Activated CD8-positive, alpha-beta memory T cell treated with anti-CD3 and anti-CD28 coated beads, Interleukin-2, amount 50 U/mL, for 48 hours (primary cell): Measurements from ENCODE around the gene PCLAF.
"Not testable (repeated sequence)": the region's sequence is repeated elsewhere in the genome, so short reads cannot be mapped to it uniquely, and the experiment has no call there.

Experiments
- DNase-seq: peaks from one replicate; pipeline ENCODE4 v3.0.0-alpha.2; 2020

PCLAF gene

DNA sequence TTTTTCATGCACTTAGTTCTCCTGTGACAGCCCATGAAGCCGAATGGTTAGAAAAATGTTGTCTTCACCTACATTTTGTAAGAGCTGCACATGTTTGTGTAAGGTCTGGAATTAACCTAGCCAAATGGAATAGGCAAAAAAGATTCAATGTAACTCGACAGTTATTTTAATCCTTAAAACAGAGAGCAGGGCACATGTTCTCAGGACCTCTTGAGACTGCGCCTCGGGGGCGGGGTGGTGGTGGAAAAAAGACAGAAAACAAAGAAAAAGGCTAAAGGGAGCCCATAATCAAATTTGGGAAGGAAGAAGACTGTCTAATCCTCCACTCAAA is 24.6 kb downstream of the PCLAF start:
- no peak for DNase-seq

DNA sequence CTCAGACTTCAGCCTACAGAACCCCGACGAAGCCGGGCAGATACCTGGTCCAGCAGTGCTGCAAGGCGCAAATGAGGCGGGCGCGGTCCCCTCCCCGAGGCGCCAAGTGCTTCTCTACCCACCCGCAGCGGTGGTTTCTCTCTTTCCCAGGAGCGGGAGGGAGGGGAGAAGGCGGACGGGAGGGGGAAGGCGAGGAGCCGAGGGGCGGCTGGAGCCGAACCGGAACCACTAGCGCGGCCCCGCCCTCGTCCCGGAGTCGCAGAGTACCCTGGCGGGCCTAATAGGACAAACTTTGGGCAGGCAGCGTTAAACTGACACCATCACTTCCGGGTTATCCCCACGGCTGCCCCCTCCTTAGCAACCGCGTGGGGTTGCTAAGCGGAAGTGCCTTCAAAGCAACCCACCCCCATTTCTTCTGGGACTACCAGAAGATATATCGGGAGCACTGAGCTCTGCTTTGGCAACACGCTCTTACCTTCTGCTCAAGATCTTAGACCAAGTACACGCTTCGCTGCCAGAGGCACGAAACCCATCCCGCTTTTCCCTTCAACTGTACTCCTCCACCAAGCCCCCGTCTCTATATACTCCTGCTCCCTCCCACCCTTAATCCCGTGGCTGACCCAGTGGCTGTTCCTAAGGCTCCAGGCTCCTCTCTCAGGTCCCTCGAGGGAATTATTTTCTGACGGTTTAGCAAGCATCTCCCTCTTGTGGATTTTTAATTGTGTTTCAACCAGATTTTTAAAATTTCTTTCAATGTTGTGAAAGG is 25.1 kb downstream of the PCLAF start, which contains the start of gene CSNK1G1:
Gene CSNK1G1 (minus strand): TSS at position 230 of the 766 bp plus-strand sequence. CDS start 55,674 bp downstream, outside the sequence.
- peak; percentile 93 for DNase-seq

DNA sequence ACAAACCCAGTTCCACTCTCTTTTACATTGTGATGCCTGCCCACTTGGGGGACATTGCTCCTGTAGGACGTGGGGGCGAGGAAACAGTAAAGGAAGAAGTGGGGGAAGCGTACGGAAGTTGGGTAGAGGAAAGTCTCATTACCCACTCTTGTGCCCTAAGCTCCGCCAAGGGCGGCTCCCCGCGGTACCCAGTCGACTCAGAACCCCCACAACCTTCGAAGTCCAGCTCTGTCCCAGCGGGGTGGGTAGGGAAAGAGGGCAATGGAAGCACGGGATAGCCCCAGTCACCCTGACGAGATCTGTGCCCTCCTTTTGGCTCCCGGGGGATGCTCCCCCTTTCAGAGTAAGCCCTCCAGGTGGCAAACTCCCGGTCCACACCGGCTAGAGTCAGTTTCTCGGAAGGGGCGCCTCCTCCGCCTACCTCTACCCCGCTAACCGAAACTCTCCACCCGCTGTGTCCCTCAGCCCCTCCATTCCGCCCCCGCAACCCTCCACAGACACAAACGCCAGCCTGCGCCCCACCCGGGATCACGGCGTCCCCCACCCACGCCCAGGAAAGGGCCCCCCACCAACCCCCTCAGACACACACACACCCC is 25.8 kb downstream of the PCLAF start:
- DNase-seq: peak; percentile 73

DNA sequence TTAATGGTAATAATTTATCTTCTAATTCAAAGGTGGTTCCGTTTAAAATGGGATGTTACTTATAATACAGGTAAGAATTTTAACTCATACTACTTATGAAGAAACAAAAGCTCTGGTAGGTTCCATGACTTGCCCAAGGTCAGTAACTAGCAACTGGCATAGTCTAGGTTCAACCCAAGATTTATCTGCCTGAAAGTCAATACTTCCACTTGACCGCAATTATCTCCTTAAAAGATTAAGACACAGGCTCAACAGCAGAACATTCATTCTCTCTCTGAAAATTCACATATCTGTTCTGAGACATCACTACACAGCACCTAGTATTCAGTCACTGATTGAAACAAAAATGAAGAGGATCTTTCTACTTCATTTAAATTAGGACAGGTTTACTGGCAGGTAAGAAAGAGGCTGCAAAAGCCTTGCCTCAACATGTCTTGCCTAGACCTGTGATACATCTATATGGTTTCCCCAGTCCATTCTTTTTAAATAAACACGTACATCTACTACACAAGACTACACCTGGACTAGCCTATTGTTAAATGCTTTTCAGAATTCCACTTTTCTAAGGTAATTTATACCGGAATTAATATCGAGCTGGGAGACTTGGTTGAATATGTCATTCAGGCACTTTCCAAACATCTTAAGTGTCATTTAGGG is 26.4 kb downstream of the PCLAF start:
- no peak for DNase-seq

DNA sequence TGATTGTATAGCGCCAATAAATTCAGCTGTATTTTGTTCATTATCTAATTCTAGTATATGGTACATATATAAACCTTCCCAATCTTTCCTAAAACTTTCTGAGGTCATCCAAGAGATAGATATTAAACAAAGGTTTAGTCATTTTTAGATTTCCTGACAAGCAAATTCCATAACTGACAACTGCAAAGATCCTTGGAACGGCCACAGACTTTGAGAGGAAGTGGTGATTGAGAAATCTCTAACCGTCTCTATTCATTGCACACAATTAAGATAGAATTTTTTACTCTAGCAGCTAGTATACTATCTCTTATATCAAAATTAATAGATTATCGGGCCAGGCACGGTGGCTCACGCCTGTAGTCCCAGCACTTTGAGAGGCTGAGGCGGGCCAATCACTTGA is 30.0 kb downstream of the PCLAF start:
- no peak for DNase-seq

DNA sequence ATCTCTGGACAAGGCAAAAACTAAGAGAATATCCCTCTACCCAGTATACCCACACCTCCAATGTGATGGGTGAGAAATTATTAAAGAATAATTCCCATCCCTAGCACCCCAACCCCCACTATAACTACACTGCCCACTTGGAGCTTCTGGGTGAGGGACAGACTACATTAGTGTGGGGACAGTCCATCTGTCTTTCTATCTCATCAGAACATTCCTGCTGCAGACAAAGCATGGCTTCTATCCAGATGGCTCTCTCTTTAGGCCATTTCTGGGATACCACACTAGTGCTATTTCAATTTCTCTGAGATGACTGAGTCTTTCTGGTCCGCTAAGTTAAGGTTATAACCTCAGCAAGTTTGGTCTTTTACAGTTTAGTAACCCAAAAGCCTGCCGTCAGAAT is 31.9 kb downstream of the PCLAF start:
- no peak for DNase-seq

DNA sequence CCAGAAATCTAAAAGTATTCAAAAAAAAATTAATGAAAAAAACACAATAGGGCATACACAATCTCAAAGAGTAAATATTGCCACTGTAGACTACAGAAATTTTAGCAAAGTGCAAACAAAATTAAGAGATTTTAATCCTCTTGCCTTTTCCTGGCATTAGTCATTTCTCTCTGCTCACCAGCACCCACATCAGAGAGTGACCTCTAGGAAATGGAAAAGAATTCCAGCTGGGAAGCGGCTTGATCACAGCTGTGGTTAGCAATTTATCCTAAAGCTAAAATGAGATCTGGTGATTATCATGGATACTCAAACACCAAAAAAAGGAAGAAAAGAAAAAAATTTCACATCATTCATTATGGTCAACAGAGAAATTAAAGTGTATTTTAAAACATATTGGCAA is 32.8 kb downstream of the PCLAF start:
- no peak for DNase-seq

DNA sequence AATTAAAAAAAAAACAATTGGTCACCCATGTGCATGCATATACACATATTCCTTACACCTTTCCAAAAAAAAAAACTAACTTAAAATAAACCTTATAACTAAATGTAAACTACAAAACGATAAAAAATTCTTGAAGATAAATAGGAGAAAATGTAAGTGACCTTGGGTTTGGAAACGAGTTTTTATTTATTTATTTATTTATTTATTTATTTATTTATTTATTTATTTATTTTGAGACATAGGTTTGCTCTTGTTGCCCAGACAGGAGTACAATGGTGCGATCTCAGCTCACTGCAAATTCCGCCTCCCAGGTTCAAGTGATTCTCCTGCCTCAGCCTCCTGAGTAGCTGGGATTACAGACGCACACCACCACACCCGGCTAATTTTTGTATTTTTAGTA is 35.0 kb downstream of the PCLAF start:
- DNase-seq: not testable (repeated sequence)

DNA sequence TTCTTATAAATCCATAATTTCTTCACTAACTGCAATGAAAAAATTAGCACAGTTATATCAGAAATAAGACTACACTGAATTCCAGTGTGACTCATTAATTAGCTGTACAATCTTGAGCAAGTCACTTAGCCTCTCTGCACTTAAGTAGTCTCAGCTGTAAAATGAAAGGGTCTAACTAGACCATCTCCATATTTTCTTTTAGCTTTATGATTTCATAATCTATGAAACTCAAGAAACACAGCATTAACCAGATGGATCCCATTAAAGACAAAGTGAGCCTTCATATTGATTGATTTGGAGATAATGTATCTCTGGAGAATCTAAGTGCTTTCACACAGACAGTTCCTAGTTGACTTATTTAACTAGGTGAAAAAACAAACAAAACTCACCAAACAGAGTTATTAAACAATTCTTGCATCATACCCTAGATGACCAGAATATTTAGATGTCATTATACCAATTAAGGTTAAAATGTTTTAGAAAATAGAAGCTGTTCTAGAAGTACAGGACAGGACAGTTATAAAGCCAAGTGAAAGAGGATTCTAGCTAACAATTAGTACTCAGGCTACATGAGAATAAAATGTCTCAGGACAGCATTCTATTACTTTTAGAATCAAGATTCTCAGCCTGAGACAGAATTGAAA is 36.5 kb downstream of the PCLAF start:
- DNase-seq: no peak

DNA sequence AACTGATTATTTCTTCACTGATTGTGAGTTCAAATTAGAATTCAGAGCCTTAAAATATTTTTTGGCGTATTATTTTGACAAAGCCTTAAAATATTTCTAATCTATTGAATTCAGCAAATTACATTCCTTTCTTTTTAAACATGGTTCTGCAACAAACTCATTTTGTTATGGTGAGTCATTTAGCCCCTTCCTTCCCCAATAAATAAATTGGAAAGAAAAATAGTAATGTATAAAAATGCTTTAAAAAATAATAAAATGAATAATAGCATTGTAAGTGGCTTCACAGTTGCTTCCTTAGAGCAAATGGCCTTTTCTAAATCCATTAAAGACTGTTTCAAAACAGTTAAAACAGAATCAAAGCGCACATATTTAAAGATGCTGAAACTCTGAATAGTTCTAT is 37.4 kb downstream of the PCLAF start:
- no peak for DNase-seq

DNA sequence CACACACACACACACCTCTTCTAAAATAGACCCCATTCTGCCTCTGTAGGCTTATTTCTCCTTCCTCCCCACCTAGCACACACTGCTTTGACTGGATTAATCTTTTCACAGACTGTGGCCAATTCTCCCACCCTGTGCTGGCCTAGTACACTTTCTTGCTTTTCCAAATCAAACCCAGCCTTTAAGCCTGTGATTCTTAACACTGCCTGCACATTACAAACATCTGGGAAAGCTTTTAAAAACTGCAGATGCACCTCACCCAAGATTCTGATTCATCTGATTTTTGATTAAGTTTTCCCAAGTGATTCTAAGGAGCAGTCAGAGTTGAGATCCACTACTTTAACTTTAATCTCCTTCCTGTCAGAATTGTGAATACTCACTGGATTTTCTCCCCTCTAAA is 38.0 kb downstream of the PCLAF start:
- DNase-seq: no peak

DNA sequence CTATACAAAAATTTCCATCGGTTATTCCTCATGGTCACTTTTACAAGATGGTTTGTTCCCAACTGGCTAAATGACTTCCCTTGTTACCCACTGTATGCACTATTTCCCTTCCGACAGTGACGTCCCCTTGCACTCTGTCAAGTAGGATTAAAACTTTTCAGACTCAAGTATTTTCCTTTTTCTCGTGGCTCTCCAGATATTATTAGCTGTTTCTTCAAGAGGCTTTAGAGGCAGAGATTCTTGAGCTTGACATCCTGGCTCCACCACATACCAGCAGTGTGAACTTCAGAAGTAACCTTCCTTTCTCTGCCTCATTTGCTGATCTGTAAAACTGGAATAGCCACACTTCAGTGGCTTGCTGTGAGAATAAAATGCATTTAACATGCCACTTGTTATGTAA is 39.3 kb downstream of the PCLAF start:
- no peak for DNase-seq

DNA sequence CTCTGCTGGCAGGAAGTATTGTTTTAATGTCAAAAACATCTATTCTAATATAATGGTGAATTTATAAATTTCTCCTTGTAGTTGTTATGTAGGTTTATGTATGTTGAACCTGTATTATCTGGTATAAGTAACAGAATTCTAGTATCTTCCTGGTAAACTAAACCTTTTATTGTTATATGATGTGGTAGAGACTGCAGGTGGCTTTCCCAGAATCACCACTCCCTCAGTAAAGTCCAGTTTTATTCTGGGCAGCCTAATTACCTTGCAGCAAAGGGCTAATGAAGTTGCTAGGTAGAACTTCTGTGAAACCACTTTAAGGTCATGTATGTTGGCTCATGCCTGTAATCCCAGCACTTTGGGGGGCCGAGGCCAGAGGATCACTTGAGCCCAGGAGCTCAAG is 40.9 kb downstream of the PCLAF start:
- DNase-seq: no peak

DNA sequence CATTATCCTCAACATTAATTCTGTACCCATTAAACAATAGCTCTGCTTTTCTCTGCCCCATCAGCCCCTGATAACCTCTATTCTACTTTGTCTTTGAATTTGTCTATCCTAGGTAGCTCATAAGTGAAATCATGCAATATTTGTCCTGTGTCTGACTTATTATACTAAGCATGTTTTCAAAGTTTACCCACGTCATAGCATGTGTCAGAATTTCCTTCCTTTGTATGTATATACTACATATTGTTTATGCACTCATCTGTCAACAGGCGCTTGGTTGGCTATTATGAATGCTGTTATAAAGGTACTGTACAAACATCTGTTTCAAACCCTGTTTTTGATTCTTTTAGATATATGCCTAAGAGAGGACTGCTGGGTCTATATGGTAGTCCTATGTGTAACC is 43.5 kb downstream of the PCLAF start:
- DNase-seq: no peak

DNA sequence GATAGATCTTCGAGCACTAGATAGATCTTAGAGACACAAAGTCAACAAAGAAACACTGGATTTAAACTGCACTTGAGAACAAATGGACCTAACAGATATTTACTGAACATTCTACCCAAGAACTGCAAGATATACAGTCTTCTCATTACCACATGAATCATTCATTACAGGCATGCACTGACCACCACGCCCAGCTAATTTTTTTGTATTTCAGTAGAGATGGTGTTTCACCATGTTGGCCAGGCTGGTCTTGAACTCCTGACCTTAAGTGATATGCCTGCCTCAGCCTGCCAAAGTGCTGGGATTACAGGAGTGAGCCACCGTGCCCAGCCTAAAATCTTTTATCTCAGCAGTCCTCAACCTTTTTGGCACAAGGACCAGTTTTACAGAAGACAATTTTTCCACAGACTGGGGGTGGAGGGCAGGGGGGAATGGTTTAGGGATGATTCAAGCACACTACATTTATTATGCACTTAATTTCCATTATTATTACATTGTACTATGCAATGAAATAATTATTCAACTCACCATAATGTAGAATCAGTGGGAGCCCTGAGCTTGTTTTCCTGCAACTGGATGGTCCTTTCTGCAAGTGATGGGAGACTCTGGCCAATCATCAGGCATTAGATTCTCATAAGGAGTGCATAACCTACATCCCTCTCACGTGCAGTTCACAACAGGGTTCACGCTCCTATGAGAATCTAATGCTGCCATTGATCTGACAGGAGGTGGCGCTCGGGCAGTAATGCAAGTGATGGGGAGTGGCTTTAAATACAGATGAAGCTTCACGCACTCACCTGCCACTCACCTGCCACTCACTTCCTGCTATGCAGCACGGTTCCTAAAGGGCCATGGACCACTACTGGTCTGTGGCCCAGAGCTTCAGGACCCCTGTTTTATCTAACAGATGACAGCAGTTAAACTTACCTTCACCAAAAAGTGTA is 47.0 kb downstream of the PCLAF start:
- DNase-seq: no peak

DNA sequence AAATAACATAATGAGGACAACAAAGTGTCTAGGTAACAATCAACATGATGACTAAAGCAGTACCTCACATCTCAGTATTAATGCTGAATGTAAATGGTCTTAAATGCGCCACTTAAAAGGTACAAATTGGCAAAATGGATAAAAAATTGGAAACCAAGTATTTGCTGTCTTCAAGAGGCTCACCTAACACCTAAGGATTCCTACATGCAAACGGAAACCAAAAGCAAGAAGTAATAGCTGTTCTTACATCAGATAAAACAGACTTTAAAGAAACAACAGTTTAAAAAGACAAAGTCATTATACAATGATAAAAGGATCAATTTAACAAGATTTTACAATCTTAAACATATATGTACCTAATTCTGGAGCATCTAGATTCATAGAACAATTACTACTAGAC is 47.7 kb downstream of the PCLAF start:
- DNase-seq: no peak

DNA sequence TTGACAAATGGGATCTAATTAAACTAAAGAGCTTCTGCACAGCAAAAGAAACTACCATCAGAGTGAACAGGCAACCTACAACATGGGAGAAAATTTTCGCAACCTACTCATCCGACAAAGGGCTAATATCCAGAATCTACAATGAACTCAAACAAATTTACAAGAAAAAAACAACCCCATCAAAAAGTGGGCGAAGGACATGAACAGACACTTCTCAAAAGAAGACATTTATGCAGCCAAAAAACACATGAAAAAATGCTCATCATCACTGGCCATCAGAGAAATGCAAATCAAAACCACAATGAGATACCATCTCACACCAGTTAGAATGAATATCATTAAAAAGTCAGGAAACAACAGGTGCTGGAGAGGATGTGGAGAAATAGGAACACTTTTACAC is 49.6 kb downstream of the PCLAF start:
- not testable (repeated sequence) for DNase-seq

DNA sequence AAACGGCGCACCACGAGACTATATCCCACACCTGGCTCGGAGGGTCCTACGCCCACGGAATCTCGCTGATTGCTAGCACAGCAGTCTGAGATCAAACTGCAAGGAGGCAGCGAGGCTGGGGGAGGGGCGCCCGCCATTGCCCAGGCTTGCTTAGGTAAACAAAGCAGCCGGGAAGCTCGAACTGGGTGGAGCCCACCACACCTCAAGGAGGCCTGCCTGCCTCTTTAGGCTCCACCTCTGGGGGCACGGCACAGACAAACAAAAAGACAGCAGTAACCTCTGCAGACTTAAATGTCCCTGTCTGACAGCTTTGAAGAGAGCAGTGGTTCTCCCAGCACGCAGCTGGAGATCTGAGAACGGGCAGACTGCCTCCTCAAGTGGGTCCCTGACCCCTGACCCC is 54.3 kb downstream of the PCLAF start:
- not testable (repeated sequence) for DNase-seq

DNA sequence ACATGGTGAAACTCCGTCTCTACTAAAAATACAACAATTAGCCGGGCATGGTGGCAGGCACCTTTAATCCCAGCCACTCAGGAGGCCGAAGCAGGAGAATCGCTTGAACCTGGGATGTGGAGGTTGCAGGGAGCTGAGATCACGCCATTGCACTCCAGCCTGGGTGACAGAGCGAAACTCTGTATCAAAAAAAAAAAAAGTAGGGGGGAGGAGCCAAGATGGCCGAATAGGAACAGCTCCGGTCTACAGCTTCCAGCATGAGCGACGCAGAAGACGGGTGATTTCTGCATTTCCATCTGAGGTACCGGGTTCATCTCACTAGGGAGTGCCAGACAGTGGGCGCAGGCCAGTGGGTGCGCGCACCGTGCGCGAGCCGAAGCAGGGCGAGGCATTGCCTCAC is 54.8 kb downstream of the PCLAF start:
- not testable (repeated sequence) for DNase-seq

DNA sequence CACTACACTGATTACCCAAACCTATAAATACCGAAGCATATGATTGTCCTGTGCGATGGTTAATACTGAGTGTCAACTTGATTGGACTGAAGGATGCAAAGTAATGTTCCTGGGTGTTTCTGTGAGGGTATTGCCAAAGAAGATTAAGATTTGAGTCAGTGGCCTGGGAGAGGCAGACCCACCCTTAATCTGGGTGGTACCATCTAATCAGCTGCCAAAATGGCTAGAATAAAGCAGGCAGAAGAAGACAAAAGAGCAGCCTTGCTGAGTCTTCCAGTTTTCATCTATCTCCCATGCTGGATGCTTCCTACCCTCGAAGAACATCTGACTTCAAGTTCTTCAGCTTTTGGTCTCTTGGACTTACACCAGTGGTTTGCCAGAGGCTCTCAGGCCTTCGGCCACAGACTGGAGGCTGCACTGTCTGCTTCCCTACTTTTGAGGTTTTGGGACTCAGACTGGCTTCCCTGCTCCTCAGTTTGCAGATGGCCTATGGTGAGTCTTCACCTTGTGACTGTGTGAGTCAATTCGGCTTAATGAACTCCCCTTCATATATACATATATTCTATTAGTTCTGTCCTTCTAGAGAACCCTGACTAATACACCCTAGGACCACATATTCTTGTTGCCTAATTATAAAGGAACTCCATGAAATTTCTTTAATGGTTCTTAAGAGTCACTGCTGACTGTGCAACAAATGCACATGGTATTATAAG is 56.9 kb downstream of the PCLAF start:
- DNase-seq: no peak

DNA sequence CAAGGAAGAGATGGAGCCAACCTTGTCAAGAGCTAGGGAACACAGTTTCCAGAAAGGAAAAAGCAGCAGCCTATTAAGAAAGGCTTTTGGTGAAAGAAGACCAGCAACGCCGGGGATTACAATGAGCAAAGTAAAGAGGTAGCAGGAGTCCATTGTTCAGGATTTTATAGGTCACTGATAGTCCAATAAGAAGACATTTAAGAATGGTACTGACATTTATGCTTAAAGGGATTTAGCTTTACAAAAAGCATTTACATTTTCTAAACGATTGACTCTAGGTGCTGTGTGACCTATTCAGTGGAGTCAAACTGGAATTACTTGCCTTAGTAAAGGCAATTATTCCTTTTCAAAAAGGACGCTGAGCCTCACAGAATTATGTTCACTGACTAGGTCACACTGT is 66.0 kb downstream of the PCLAF start:
- no peak for DNase-seq

DNA sequence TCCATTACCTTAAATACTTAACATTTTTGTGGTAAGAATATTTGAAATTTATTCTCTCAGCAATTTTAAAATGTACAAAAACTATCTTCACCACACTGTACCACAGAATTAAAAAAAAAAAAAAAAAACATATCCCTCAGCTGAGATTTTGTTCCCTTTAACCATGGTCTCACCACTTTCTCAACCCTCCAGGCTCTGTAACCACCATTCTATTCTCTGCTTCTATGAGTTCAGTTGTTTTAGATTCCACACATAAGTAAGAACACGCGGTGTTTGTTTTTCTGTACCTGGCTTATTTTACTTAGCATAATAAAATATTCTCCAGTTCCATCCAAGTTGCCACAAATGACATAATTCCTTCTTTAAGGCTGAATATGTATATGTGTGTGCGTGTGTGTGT is 66.8 kb downstream of the PCLAF start:
- DNase-seq: no peak
